GM18868 (cell line): Measurements from ENCODE around the gene GARRE1.
"Not testable (repeated sequence)": the region's sequence is repeated elsewhere in the genome, so short reads cannot be mapped to it uniquely, and the experiment has no call there.

ENCODE experiments used
- ATAC-seq: cut with Tn5 transposase; IDR thresholded peaks from one replicate; pipeline ENCODE4 v1.9.1; 2021; ENCODE audit warnings: mild to moderate bottlenecking, moderate library complexity; ENCODE audit not compliant: unreplicated experiment

Gene GARRE1

DNA sequence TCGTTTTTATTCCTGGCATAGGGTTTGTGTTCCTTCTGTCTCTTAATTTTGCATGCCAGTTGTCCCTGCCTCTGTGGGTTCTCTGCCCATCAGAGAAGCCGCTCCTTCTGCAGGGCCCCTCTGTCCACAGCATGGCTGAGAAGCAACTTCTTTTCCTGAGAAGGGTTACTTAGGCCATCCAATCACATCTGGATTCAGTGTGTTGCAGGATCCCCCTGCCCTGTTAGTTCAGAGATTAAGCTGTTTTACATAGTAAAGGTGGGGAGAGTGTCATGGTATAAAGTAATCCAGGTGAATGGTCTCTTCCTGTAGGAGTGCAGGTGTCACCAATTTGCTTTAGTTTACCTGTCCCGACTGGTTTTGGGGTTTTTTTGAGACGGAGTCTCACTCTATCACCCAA lies 22.9 kb upstream of the GARRE1 start:
- no peak for ATAC-seq

DNA sequence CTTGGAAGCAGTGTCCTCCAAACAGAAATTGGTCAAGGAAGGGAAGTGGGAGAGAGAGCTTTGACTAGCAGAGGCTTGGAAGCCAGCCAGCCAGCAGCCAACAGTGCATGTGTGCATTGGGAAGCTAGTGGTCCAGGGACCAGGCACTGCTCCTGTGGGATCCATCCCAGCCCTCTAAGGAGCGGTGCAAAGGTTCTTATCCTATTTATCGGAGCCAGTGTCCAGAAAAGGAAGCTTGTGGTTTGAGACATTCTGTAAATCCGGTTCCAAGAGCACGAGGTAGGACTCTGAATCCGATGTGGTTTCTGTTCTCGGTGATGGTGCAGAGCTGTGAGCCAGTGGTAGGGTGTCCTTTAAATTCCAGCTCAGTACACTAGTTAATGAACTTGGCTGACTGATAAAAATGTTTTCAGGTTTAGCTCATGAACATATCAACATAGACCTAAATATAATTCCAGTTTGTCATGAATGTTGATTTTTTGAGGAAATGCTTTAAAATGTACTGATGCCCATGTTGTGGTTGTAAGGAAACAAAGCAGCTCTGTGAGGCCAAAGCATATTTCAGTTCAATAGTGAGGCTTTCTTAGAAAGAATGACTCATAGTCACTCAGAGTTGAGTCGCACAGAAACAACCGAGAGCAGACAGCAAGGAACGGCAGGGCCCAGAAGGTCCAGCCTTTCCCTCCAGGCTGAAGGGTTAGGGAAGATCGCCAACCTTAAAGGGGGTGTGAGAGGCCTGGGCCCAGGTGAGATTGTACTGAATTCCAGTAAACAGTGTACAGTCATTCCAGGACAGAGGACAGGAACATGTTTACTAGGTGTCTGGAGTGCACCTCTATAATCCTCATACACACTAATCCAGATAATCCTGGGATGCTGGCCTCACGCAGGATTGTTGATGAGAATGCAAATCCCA lies 21.5 kb upstream of the GARRE1 start:
- peak; percentile 63 for ATAC-seq

DNA sequence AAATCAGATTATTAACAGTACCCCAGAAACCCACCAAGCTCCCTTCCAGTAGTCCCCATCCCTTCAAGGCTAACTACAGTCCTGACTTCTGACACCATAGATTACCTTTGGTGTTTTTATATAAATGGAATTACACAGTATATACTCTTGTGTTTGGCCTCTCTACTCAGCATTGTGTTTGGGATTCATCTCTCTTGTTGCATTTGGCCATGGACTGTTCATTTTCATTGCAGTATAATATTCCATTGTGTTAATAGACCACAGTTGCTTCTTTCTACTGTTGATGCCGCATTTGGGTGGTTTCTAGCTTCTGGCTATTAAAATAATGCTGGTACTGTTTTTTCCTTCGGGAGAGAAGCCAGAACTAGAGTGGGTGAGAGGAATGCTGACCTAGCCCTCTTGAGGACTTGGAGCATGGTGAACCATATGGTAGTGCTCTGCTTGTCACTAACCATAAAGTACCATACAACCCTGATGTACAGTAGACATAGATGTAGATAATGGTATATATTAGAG lies 18.9 kb upstream of the GARRE1 start:
- ATAC-seq: no peak

DNA sequence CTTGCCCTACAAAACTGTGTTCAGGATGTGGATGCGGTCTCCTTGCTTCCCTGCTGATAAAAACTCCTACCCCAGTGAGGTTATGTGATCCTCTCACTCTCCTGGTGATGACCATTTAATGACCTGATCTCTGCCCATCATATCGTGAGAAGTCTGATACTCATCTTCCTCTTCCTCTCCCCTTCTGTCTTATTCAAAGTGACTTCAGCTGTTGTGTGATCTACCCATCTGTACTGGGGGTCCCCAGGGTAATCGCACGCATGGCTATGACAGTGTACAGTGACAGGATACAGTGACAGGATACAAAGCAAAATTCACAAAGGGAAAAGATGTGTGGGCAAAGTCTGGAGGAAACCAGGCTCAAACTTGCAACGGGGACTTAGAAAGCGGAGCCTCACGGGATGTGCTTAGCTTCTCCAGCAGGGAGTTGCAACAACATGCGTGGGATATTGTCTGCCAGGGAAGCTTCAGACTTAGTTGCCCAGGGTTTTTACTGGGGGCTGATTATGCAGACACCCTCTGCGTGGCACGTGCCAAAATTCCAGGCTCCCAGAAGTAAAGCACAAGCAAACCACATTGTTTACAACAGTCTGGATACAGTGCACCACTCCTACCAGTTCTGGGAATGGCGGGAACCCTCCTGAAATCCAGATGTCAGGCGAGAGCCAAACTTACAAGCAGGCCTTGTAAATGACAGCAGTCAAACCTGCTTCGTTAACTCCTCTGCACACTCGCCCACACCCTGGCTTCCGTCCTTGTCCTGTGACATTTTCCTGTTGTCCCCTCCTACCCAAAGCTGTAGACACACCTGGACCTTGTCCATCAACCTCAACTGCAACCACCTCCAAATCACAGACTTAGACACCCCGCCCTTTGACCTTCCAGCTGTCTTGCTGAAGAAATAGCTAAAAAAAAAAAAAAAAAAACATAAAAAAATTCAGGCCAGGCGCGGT lies 18.0 kb upstream of the GARRE1 start:
- no peak for ATAC-seq

DNA sequence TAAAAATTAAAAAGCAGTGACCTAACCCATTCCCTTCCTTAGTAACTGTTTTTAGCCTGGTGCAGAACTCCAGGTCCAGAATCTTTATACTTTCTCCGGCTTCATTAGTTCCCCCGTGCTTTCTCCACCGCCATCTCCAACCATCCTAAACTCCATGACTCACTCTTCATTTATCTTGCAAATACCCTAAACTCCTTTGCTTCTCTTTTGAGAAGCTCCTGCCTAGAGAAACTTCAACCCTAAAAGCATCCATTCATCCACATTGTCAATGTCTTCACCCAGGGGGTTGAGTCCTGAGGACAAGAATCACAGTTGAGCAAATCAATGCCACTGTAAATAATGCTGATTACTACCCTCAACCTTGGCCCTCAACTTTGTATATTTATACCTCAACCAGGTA lies 17.1 kb upstream of the GARRE1 start:
- ATAC-seq: no peak

DNA sequence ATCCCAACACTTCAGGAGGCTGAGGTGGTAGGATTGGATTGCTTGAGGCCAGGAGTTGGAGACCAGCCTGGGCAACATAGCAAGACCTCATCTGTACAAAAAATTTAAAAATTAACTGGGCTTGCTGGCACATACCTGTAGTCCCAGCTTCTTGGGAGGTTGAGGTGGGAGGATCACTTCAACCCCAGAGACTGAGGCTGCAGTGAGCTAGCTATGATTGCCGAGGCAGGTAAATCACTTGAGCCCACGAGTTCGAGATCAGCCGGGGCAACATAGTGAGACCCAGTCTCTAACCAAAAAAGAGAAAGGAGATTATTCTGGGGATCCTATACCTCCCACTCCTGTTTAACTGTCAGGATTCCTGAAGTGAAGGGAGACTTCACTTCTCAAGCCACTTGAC lies 16.4 kb upstream of the GARRE1 start:
- no peak for ATAC-seq

DNA sequence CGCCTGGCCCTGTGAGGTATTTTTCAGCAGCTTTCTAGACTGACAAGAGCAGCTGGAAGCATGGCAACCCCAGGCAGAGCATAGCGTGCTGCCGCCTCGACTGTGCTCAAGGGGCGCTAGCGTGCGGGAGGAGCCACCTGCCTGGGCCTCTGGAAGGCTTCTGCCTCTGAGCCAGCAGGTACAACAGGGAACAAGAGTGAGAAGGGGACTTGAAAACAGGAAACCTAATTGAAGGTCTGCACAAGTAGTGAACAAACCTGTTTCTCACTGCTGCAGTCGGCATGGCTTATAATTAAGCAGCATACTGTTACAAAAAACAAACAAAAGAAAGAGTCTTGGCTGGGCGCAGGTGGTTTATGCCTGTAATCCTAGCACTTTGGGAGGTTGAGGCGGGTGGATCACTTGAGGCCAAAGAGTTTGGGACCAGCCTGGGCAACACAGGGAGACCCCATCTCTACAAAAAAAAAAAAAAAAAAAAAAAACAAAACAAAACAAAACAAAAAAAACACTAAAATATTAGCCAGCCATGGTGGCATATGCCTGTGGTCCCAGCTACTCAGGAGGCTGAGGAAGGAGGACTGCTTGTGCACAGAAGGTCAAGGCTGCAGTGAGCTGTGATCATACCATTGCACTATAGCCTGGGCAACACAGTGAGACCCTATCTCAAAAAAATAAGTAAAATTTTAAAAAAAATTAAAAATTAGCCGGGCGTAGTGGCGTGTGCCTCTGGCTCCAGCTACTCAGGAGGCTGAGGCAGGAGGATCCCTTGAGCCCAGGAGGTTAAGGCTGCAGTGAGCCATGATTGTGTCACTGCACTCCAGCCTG lies 12.6 kb upstream of the GARRE1 start:
- ATAC-seq: no peak

DNA sequence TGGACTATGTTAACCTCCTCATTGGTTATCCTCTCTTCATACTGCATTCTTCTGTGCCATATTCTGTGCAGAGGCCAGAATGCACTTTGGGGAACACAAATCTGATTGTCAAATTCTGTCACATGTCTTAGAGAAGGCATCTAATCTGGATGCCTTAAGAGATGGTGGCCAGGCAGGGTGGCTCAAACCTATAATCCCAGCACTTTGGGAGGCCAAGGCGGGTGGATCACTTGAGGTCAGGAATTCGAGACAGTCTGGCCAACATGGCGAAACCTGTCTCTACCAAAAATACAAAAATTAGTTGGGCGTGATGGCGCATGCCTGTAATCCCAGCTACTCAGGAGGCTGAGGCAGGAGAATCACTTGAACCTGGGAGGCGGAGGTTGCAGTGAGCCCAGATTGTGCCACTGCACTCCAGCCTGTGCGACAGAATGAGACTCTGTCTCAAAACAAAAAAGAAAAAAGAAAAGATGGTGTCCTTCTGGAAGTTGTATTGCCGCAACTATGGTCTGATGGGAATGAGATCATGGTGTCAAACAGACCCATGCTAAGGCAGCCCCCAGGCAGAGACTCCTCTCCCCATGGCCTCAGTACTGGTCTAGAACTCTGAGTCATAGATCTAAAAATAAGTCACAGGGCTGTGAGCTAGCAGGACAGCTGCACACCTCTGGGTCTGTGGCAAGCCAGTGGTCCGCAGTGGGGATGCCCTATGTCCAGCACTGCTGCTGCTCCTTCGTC lies 11.0 kb upstream of the GARRE1 start:
- not testable (repeated sequence) for ATAC-seq

DNA sequence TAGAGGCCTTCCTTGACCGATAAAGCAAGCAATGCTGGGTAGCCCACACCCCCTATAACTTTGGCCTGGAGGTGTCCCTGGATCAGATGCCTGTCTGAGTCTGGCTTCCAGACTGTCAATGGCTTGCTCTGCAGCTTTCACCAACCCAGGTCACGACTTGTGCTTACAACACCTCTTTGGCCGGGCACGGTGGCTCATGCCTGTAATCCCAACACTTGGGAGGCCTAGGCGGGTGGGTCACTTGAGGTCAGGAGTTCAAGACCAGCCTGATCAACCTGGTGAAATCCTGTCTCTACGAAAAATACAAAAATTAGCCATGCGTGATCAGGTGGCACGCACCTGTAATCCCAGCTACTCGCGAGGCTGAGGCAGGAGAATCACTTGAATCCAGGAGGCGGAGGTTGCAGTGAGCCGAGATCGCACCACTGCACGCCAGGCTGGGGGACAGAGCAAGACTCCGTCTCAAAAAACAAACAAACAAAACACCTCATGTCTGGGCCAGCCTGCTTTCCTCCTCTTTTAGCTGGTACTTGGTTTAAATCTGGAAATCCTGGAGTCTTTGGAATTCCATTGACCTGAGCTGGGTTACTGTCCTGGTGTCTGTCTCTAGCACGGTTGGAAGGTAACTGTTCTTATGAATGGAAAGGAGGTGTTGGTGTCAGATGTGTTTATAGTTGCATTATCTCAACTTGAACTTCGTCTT lies 10.3 kb upstream of the GARRE1 start:
- no peak for ATAC-seq

DNA sequence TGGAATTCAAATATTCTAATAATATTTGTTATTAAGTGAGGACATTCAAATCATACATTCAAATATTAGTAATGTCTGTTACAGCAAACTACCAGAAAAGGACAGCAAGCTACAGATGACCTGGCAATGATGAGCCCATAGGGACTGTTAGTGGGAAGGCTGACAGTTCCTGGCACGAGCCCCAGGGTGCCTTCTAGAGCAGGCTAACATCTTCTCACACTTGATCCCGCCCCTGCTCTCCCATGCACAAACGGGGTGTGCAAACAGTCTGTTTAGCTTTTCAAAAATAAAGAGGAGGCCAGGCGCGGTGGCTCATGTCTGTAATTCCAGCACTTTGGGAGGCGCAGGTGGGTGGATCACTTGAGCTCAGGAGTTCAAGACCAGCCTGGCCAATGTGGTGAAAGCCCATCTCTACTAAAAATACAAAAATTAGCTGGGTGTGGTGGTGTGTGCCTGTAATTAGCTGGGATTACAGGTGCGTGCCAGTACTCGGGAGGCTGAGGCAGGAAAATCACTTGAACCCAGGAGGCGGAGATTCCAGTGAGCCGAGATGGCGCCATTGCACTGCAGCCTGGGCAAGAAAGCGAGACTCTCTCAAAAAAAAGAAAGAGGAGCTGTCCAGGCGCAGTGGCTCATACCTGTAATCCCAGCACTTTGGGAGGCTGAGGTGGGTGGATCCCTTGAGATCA lies 9.6 kb upstream of the GARRE1 start:
- no peak for ATAC-seq

DNA sequence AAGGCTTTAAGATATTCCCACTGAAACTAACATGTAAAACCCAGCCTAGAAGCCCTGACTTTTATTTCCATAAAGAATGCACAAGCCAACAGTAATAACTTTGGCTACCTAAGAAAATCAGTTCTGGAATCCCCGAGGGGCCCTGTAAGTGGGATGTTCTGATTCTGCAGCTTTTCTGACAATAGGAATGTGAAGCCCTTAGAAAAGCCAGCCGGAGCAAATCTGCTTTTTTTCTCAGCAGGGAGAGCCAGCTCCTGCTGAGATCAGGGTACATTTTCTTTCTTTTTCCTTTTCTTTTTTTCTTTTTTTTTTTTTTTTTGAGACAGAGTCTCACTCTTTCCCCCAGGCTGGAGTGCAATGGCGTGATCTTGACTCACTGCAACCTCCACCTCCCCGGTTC lies 8.0 kb upstream of the GARRE1 start:
- no peak for ATAC-seq

DNA sequence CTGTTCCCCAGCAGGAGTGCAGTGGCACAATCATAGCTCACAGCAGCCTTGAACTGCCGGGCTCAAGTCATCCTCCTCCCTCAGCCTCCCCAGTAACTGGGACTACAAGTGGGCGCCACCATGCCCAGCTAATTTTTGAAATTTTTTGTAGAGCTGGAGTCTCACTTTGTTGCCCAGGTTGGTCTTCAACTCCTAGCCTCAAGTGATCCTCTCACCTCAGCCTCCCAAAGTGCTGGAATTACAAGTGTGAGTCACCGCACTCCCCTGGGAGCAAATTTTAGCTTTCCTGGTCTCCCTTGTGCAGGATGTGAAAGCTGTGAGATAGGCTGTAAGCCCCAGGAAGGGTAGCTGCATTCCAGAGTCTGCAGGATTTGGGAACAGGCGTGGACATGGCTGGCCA lies 5.4 kb upstream of the GARRE1 start:
- no peak for ATAC-seq

DNA sequence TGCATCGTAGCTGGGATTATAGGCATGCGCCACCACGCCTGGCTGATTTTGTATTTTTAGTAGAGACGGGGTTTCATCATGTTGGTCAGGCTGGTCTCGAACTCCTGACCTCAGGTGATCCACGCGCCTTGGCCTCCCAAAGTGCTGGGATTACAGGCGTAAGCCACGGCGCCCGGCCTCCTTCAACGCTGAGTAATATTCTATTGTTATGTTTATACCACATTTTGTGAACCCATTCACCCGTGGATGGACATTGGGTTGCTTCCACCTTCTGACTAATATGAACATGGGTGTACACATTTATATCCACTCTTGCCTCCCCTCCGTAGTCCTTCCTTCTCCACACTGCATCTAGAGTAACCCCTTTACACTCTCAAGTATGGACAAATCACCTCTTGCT lies 1.2 kb upstream of the GARRE1 start:
- ATAC-seq: not testable (repeated sequence)

DNA sequence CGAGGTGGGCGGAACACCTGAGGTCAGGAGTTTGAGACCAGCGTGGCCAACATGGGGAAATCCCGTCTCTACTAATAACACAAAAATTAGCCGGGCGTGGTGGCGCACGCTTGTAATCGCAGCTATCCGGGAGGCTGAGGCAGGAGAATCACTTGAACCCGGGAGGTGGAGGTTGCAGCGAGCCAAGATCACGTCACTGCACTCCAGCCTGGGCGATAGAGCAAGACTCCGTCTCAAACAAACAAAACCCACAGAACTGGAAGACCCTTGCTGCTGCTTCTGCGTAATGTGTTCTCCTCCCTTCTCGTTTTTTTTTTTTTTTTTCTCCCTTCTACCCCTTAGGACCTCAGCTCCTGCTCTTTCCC lies 691 bp upstream of the GARRE1 start:
- ATAC-seq: not testable (repeated sequence)

DNA sequence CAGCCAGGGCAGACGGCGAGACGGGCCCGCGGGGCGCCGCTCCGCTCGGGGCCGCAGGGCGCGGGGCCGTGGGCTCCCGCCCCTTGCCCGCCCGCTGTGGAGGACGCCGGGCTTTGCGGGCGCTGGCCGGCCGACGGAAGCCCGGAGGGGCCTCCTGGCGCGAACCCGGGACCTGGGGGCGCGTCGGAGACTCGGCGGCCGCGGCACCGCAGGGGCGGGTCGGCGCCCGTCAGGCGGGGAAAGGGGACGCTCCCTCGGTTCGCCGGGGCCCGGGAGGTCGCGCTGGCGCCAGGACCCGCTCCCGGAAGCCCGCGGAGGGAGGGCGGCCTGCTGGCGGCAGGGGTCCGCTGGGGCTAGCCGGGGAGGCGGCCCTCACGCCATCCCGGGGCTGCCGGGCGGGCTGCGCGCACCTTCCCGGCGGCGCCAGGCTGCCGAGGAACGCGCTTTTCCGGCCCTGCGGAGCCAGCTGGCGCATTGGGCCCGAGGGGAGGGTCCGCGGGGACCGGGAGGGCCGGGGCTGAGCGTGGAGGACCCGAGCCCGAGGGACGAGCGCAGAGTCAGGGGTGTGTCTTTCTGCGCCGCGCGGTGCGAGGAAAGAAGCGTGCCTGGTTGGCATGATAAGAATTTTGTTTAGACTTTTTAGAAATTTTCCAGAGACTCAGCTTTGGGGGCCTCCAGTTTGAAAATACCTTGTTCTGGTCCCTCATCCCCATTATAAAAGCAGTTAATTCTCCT lies 511 bp downstream of the GARRE1 start:
- ATAC-seq: peak; percentile 56

DNA sequence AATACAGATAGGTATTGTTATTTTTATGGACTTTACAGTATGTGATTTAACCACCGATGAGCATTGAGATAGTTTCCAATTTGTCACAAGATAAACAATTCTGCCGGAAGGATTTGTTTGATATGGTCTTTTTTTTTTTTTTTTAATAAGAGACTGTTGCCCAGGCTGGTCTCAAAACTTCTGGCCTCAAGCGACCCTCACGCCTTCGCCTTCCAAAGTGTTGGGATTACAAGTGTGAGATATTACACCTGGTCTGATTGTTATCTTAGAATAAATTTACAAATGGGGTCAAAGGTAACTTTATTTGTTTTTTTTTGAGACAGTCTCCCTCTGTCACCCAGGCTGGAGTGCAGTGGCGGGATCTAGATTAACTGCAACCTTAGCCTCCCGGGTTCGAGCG lies 1.2 kb downstream of the GARRE1 start:
- ATAC-seq: no peak

DNA sequence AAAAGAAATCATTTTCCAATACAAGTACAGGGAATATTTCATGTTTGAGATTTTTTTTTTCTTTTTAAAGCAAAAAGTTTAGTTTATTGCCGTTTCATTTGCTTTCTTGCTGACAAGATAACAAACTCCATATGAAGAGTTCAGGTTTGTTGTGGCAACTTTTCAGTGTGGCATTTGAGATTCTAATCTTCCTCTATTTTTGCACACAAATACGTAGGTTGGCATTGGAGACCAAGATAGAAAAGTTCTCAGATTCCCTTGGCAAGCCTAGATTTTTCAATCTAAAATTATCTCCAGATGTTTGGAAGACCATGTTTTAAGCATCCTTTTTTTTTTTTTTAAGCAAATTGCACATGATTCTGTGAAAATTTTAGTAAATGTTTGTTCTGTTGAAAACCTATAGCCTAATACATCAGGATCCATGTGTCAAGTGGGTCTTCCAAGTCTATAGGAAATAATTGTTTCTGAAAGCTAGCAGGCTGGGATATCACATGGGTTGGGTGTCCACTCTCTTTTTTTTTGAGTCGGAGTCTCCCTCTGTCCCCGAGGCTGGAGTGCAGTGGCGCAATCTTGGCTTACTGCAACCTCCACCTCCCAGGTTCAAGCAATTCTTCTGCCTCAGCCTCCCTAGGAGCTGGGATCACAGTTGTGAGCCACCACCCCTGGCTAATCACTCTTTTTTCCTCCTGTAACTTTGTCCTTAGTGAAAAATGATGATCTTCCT lies 2.6 kb downstream of the GARRE1 start:
- ATAC-seq: no peak

DNA sequence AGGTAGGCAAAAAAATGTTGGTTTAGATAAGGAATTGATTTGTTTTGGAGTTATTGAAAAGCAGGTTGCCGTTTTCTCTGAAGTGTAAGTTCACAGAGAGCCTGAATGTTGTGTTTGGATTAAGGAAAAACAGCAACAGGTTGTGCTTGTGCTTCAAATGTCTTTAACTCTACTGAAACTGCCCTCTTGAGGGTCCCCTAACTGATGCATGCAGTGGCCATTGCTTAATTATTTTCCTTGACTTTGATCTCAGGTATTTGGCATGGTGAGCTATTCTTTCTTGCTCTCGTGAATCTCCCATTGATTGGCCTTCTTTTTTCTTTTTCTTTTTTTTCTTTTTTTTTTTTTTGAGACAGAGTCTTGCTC lies 3.2 kb downstream of the GARRE1 start:
- no peak for ATAC-seq
